RCC 7860 (cell line): ENCODE results near the gene RAB13.
A peak's percentile ranks its signal among the peaks of the same experiment; 100 is the strongest.

ENCODE experiments used
- DNase-seq: peaks from one replicate; pipeline ENCODE4 v3.0.0-alpha.2; 2015; ENCODE audit warnings: low spot score
- FAIRE-seq: peaks from 2 replicates; lab custom pipeline; 2012; peaks lifted over from hg19 to GRCh38; lab: Jason Lieb, UNC

The RAB13 gene

GRCh38 chr1:153957744-153958110 lies 28.4 kb downstream of the RAB13 start:
- FAIRE-seq (no peak), DNase-seq (no peak)

GRCh38 chr1:153956997-153957715 lies 29.0 kb downstream of the RAB13 start:
- DNase-seq, result no peak
- FAIRE-seq, result no peak

- DNase-seq, result no peak
- FAIRE-seq, result no peak
Observed at GRCh38 chr1:153954826-153955225, 31.3 kb downstream of the RAB13 start.

GRCh38 chr1:153953859-153954365 lies 32.2 kb downstream of the RAB13 start:
- DNase-seq, result no peak
- FAIRE-seq, result no peak

- FAIRE-seq, result no peak
- DNase-seq, result no peak
Observed at GRCh38 chr1:153951801-153952200, 34.3 kb downstream of the RAB13 start.

- FAIRE-seq (no peak), DNase-seq (no peak)
Observed at GRCh38 chr1:153951183-153951582, 35.0 kb downstream of the RAB13 start.

- DNase-seq (peak; percentile 67), FAIRE-seq (no peak)
Observed at GRCh38 chr1:153946622-153947241, 39.4 kb downstream of the RAB13 start, which contains the start of gene DENND4B. Gene DENND4B (minus strand): TSS chr1:153946718. CDS start chr1:153944374, 2,344 bp downstream.

- FAIRE-seq (no peak), DNase-seq (peak; percentile 40)
Observed at GRCh38 chr1:153945795-153946621, 40.1 kb downstream of the RAB13 start.

GRCh38 chr1:153945131-153945794 lies 40.9 kb downstream of the RAB13 start:
- FAIRE-seq (no peak), DNase-seq (peak; percentile 4)

- FAIRE-seq (no peak), DNase-seq (no peak)
Observed at GRCh38 chr1:153944827-153945117, 41.4 kb downstream of the RAB13 start.

- no peak for DNase-seq
- no peak for FAIRE-seq
Observed at GRCh38 chr1:153944005-153944826, 41.9 kb downstream of the RAB13 start.

- no peak for FAIRE-seq
Observed at GRCh38 chr1:153942766-153943549, 43.2 kb downstream of the RAB13 start.

GRCh38 chr1:153941826-153942725 lies 44.1 kb downstream of the RAB13 start:
- no peak for FAIRE-seq
- DNase-seq, result no peak

More at GRCh38 chr1:153942766-153943549, 43.2 kb downstream of the RAB13 start:
- DNase-seq, result no peak

GRCh38 chr1:153940756-153941155 lies 45.4 kb downstream of the RAB13 start:
- DNase-seq, result no peak
- FAIRE-seq, result no peak

GRCh38 chr1:153939476-153939875 lies 46.7 kb downstream of the RAB13 start:
- DNase-seq (no peak), FAIRE-seq (no peak)

GRCh38 chr1:153938996-153939395 lies 47.1 kb downstream of the RAB13 start:
- FAIRE-seq, result no peak

GRCh38 chr1:153937331-153937730 lies 48.8 kb downstream of the RAB13 start:
- DNase-seq, result no peak
- FAIRE-seq, result no peak

More at GRCh38 chr1:153938996-153939395, 47.1 kb downstream of the RAB13 start:
- DNase-seq, result no peak
